Measurements from ENCODE around the gene SPATS1. TPM values are rescaled to one million over a fixed set of nuclear protein-coding genes. Genes with fewer than 3 reads are reported as not detected.
A peak's percentile ranks its signal among the peaks of the same experiment; 100 is the strongest.
"Not testable (repeated sequence)": the region's sequence is repeated elsewhere in the genome, so short reads cannot be mapped to it uniquely, and the experiment has no call there.

SPATS1 gene
- total RNA-seq, 1 donor from 2014 or later = not detected

- Histone ChIP-seq H3K27ac (ENCODE audit: low read depth, low read length) (no peak overlapping the region), H3K4me1 (ENCODE audit: insufficient read depth, low read length) (peaks cover 14% of the 10 kb centered on the region), H3K79me2 (ENCODE audit: insufficient read depth, low read length) (peaks cover 19% of the 10 kb centered on the region), H3K9me3 (ENCODE audit: insufficient read depth, low read depth, low read length) (no peaks in the 10 kb centered on the region), H4K20me1 (ENCODE audit: insufficient read depth, low read length) (peaks cover 10% of the 10 kb centered on the region), H3K27me3 (ENCODE audit: insufficient read depth, low read length) (peaks cover 7% of the 10 kb centered on the region), H3K4me3 (ENCODE audit: insufficient read depth, low read depth, low read length) (no peak overlapping the region), H2AFZ (ENCODE audit: low read depth, low read length) (no peak overlapping the region), H3K4me2 (ENCODE audit: low read length) (no peak overlapping the region), H3K36me3 (ENCODE audit: insufficient read depth, low read length) (peaks cover 29% of the 10 kb centered on the region), H3K9ac (ENCODE audit: low read length) (peak overlapping the region; percentile 92)
- Mint-ChIP-seq H3K9me3 (ENCODE audit: unreplicated experiment) (no peaks in the 10 kb centered on the region), H3K27ac (ENCODE audit: unreplicated experiment) (no peak overlapping the region), H3K27me3 (ENCODE audit: low read depth, unreplicated experiment) (no peaks in the 10 kb centered on the region), H3K36me3 (ENCODE audit: low read depth, unreplicated experiment) (peaks cover 22% of the 10 kb centered on the region), H3K4me1 (ENCODE audit: low read depth, unreplicated experiment) (peaks cover 20% of the 10 kb centered on the region), H3K4me3 (ENCODE audit: unreplicated experiment) (peak overlapping the region; percentile 96)
- TF ChIP-seq EZH2 (IDR thresholded peaks at IDR 0.05; ENCODE audit: insufficient read depth, low read length) (no peak), CTCF (IDR thresholded peaks at IDR 0.05; ENCODE audit: insufficient read depth, low read depth, low read length) (no peak)
- DNase-seq (ENCODE audit: low read depth) (no peak), FAIRE-seq (no peak)
Measured at GRCh38 chr6:44311304-44311703, 31.1 kb upstream of the SPATS1 start.

GRCh38 chr6:44311767-44312166 is 30.7 kb upstream of the SPATS1 start:
- peak overlapping the region; percentile 92 for H3K9ac ChIP-seq (ENCODE audit: low read length)
- Mint-ChIP-seq H3K27ac (ENCODE audit: unreplicated experiment) (peak overlapping the region; percentile 59), H3K36me3 (ENCODE audit: low read depth, unreplicated experiment) (peaks cover 22% of the 10 kb centered on the region), H3K9me3 (ENCODE audit: unreplicated experiment) (no peaks in the 10 kb centered on the region), H3K27me3 (ENCODE audit: low read depth, unreplicated experiment) (no peaks in the 10 kb centered on the region), H3K4me1 (ENCODE audit: low read depth, unreplicated experiment) (peaks cover 20% of the 10 kb centered on the region), H3K4me3 (ENCODE audit: unreplicated experiment) (peak overlapping the region; percentile 96)
- H2AFZ ChIP-seq (ENCODE audit: low read depth, low read length) = no peak overlapping the region
- peaks cover 10% of the 10 kb centered on the region for H4K20me1 ChIP-seq (ENCODE audit: insufficient read depth, low read length)
- H3K27ac ChIP-seq (ENCODE audit: low read depth, low read length) = no peak overlapping the region
- H3K36me3 ChIP-seq (ENCODE audit: insufficient read depth, low read length) = peaks cover 29% of the 10 kb centered on the region
- H3K27me3 ChIP-seq (ENCODE audit: insufficient read depth, low read length) = peaks cover 7% of the 10 kb centered on the region
- peaks cover 19% of the 10 kb centered on the region for H3K79me2 ChIP-seq (ENCODE audit: insufficient read depth, low read length)
- peak overlapping the region; percentile 87 for H3K4me2 ChIP-seq (ENCODE audit: low read length)
- DNase-seq (ENCODE audit: low read depth) = no peak
- no peaks in the 10 kb centered on the region for H3K9me3 ChIP-seq (ENCODE audit: insufficient read depth, low read depth, low read length)
- peaks cover 14% of the 10 kb centered on the region for H3K4me1 ChIP-seq (ENCODE audit: insufficient read depth, low read length)
- TF ChIP-seq EZH2 (IDR thresholded peaks at IDR 0.05; ENCODE audit: insufficient read depth, low read length) (no peak), CTCF (IDR thresholded peaks at IDR 0.05; ENCODE audit: insufficient read depth, low read depth, low read length) (no peak)
- FAIRE-seq = no peak
- H3K4me3 ChIP-seq (ENCODE audit: insufficient read depth, low read depth, low read length) = no peak overlapping the region

- FAIRE-seq = peak; percentile 37
- Histone ChIP-seq H3K9ac (ENCODE audit: low read length) (peak within 1 kb of the TSS; percentile 92), H3K79me2 (ENCODE audit: insufficient read depth, low read length) (peaks cover 19% of the 10 kb centered on the region), H3K4me1 (ENCODE audit: insufficient read depth, low read length) (peaks cover 14% of the 10 kb centered on the region), H3K9me3 (ENCODE audit: insufficient read depth, low read depth, low read length) (no peaks in the 10 kb centered on the region), H3K4me2 (ENCODE audit: low read length) (peak within 1 kb of the TSS; percentile 87), H3K4me3 (ENCODE audit: insufficient read depth, low read depth, low read length) (peak within 1 kb of the TSS; percentile 82), H3K36me3 (ENCODE audit: insufficient read depth, low read length) (peaks cover 25% of the 10 kb centered on the region), H2AFZ (ENCODE audit: low read depth, low read length) (peak within 1 kb of the TSS; percentile 96), H3K27me3 (ENCODE audit: insufficient read depth, low read length) (peaks cover 10% of the 10 kb centered on the region), H4K20me1 (ENCODE audit: insufficient read depth, low read length) (peaks cover 10% of the 10 kb centered on the region), H3K27ac (ENCODE audit: low read depth, low read length) (peak within 1 kb of the TSS; percentile 68)
- H3K36me3 Mint-ChIP-seq (ENCODE audit: low read depth, unreplicated experiment) = peaks cover 17% of the 10 kb centered on the region
- H3K4me3 Mint-ChIP-seq (ENCODE audit: unreplicated experiment) = peak within 1 kb of the TSS; percentile 96
- peak; percentile 96 for TF ChIP-seq CTCF (IDR thresholded peaks at IDR 0.05; ENCODE audit: insufficient read depth, low read depth, low read length)
- no peak for TF ChIP-seq EZH2 (IDR thresholded peaks at IDR 0.05; ENCODE audit: insufficient read depth, low read length)
- H3K27ac Mint-ChIP-seq (ENCODE audit: unreplicated experiment) = peak within 1 kb of the TSS; percentile 59
- peak; percentile 74 for DNase-seq (ENCODE audit: low read depth)
- no peaks in the 10 kb centered on the region for H3K9me3 Mint-ChIP-seq (ENCODE audit: unreplicated experiment)
- peaks cover 3% of the 10 kb centered on the region for H3K27me3 Mint-ChIP-seq (ENCODE audit: low read depth, unreplicated experiment)
- peaks cover 20% of the 10 kb centered on the region for H3K4me1 Mint-ChIP-seq (ENCODE audit: low read depth, unreplicated experiment)
Measured at GRCh38 chr6:44312901-44313788, 29.3 kb upstream of the SPATS1 start, which contains the start of gene AARS2. AARS2 (minus strand) TSS chr6:44313347; CDS start chr6:44313323, 24 bp downstream.

GRCh38 chr6:44314657-44315056 is 27.8 kb upstream of the SPATS1 start:
- not testable (repeated sequence) for H3K27ac ChIP-seq (ENCODE audit: low read depth, low read length); H2AFZ ChIP-seq (ENCODE audit: low read depth, low read length); FAIRE-seq; H4K20me1 ChIP-seq (ENCODE audit: insufficient read depth, low read length); H3K9me3 Mint-ChIP-seq (ENCODE audit: unreplicated experiment); H3K4me3 ChIP-seq (ENCODE audit: insufficient read depth, low read depth, low read length); H3K4me2 ChIP-seq (ENCODE audit: low read length); DNase-seq (ENCODE audit: low read depth); H3K9ac ChIP-seq (ENCODE audit: low read length); H3K9me3 ChIP-seq (ENCODE audit: insufficient read depth, low read depth, low read length); H3K27ac Mint-ChIP-seq (ENCODE audit: unreplicated experiment)
- H3K4me1 ChIP-seq (ENCODE audit: insufficient read depth, low read length) = peaks cover 12% of the 10 kb centered on the region
- Mint-ChIP-seq H3K4me1 (ENCODE audit: low read depth, unreplicated experiment) (peaks cover 13% of the 10 kb centered on the region), H3K27me3 (ENCODE audit: low read depth, unreplicated experiment) (peaks cover 11% of the 10 kb centered on the region), H3K36me3 (ENCODE audit: low read depth, unreplicated experiment) (peaks cover 13% of the 10 kb centered on the region), H3K4me3 (ENCODE audit: unreplicated experiment) (peak overlapping the region; percentile 40)
- peaks cover 19% of the 10 kb centered on the region for H3K79me2 ChIP-seq (ENCODE audit: insufficient read depth, low read length)
- H3K27me3 ChIP-seq (ENCODE audit: insufficient read depth, low read length) = peaks cover 23% of the 10 kb centered on the region
- peaks cover 15% of the 10 kb centered on the region for H3K36me3 ChIP-seq (ENCODE audit: insufficient read depth, low read length)

Data from astrocyte (in vitro differentiated cells and primary cell).